Brain pericyte (primary cell): ENCODE measurements around the gene KRT34.
"Not testable (repeated sequence)": the region's sequence is repeated elsewhere in the genome, so short reads cannot be mapped to it uniquely, and the experiment has no call there.

ENCODE experiments used
- DNase-seq: peaks from one replicate; pipeline ENCODE4 v3.0.0-alpha.2; 2012; ENCODE audit warnings: low read depth, low spot score

The KRT34 gene

DNA sequence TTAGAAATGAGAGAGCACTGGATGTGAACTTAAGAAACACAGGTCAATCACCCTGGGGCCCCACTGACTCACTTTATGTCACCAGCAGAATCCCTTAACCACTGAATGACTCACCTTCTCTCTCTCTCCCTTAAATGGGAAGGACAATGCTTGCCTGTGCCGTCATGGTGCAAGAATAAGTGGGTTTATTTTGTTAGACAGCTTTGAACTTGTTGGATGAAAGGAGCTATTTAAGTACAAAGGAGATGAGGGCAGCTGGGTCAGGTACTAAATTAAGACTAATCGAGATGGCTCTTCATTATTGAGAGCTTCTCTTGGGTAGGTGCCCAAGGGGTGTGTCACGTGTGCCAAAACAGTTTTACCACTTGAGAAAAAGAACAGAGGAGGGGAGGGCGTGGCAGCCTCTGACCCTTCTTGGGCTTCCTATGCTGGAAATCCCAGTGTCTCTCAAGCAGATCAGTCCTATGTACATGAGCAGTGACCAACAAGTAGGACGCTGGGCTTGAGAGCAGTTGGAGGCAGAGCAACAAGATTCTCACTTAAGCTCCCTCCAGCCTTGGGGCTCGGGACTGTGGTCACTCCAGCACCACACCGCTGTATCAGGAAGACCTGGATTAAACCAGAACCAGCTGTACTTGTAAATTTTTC, 22.0 kb upstream of the KRT34 start:
- DNase-seq = peak; percentile 22

DNA sequence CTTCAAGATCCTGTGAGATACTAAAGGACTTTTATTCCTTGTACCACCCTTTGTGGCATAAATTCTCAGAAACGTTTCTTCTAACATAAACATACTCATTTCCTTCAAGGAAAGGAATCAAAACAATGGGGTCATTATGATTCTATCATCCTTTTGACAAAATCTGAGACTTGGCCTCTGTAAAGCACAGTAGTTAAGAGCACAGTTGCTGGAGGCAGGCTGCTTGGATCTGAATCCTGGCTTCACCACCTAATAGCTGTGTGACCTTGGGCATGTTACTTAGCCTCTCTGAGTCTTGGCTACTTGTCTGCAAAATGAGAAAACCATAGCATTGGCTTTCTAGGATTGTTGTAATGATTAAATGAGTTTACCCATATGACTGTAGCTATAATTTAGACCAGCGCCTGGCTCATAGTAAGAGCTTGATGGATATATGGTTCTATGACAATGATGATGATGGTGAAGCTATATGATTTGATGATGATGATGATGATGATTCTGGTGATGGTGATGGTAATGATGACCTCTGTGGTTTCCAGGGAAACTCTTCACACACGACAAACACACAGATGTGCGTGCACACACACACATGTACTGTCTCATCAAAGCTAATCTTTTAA, 21.4 kb upstream of the KRT34 start:
- no peak for DNase-seq

DNA sequence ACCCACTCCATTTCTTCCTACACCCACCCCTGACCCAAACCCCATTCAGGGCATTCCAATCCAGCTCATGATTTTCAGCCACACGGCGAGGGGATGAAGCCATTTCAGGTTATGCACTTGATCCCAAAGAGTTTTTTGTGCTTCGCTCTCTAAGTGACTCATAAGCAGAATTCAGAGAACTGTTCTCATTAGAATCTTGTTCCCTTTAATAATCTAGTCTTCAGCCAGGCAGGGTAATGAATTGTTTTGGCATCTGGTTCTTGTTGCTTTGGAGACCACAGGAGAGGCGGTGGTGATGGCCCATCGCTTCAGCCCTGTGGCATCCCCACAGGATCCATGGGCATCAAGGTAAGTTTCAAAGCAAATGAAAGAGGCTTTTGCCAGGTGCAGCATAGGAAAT, 20.1 kb upstream of the KRT34 start:
- no peak for DNase-seq

DNA sequence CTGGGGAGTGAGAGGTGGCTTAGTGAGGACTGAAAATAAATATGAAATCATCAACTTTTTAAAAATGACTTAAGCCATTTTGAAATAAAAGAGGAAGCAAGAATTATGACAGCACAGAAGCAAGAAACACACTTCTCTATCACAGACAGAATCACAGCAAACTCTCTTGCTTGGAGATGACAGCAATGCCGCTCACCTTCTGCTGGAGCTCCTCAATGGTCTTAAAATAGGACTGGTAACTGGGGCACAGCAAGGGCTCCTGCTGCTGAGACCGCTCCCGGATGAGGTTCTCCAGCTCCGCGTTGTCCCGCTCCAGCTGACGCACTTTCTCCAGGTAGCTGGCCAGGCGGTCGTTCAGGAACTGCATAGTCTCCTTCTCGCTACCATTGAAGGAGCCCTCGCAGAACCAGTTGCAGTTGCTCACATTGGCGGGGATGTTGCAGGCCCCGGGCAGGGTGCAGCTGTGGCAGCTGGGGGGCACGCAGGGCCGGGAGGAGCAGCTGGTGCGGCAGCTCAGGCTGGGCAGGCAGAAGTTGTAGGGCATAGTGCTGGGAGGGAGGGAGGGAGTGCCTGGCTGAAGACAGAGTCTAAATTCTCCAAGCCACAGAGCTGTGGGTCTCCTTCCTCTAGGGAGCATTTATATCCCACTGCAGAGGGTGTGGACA, 15.0 kb upstream of the KRT34 start, which contains the start of gene KRT31:
Gene KRT31, minus strand, starts transcription at position 613 of the 665 bp plus-strand sequence. Its CDS starts 69 bp downstream, at position 544.
- DNase-seq = no peak

- DNase-seq = no peak
Observed at GRCh38 chr17:41396340-41396739, 14.2 kb upstream of the KRT34 start.

GRCh38 chr17:41395611-41396010, 13.5 kb upstream of the KRT34 start:
- no peak for DNase-seq

DNA sequence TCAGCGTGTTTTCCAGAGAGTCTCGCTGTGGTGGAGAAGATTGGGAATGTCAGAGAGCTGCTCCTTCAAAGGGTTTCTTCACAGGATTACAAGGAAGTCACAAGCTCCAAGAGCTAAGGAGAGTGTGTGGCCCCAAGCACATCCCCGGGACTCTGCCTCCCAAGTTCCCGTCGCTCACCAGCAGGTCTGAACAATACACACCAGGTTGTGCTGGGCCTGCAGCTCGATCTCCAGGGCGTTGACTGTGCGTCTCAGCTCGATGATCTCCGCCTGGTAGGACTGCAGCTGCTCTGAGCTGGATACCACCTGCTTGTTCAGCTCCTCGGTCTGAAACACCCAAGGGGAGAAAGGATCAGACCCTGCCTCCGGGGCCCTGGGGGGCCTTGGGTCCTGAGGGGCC, 12.9 kb upstream of the KRT34 start:
- DNase-seq = not testable (repeated sequence)

DNA sequence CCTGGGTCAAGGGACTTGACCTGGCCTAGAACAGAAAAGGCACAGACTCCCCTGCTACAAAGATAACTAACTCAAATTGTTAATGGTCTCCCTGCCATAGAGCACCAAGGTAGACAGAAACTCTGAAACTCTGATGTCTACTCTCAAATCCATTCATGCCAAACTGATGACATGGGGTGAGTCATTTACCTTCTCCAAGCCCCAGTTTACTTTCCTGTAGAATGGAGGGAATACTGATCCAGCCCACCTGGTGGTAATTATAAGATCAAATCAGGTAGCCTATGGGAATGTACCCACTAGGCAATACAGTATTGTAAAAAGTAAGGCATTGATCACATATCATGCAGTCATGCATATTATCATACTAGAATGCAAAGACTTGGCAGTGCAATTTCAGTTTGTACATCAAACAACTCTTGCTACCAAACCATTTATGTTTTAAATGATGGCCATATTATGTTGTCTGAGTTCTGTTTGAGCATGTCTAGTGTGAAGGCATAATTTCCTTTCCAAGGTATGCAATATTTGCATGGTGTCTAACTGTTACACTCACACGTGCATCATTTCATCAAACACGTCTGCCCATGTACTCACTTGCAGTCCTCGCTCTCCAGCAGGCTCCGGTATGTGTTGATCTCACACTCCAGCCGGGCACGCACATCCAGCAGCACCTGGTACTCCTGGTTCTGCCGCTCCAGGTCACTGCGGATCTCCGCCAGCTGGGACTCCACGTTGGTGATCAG, 12.3 kb upstream of the KRT34 start:
- no peak for DNase-seq

DNA sequence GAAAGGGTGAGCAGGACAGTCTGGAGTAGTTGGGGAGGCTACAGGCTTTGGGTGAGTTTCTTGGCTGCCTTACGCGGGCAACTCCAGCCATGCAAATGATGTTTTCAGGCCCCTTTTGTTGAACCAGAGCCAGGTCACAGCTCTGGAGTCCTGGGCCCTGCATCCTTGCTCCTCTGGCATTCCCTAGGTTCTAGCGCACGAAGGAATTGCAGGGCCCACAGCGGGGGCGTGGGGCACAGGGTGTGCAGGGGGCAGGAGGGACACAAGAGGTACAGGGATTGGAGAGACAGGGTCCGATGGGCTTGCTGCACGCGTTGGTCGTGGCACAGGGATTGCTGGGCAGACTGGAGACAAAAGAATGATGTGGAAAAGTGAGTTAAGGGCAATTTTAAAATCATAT, 11.7 kb upstream of the KRT34 start:
- no peak for DNase-seq

- no peak for DNase-seq
Observed at GRCh38 chr17:41393294-41393693, 11.2 kb upstream of the KRT34 start.

- DNase-seq = no peak
Observed at GRCh38 chr17:41392278-41392677, 10.2 kb upstream of the KRT34 start.

GRCh38 chr17:41391535-41391934, 9.4 kb upstream of the KRT34 start:
- DNase-seq = no peak

DNA sequence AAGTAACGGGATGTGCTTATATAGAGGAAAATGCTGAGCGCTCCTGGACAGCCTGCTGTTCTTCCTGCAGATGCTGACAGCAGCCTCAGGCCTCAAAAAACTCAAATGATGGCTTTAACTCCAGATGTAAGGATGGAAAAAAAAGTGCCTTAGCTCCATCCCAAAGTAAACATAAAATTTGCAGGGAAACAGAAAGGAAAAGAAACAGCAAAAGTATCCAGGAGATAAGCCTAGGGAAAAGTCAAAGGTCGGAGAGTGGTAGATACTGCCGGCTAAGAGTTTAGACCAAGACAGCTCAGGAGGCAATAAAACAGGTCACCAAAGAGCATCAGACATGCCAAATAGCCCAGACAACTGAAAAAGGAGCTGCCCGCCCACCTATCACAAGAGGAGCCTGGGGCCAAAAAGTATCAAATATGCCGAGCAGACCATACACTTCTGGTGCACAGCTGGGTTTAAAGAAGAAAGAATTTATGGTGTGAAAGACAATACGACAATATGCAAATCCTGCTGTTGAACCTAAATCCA, 8.4 kb upstream of the KRT34 start:
- DNase-seq = no peak

- no peak for DNase-seq
Observed at GRCh38 chr17:41387670-41388069, 5.6 kb upstream of the KRT34 start.

DNA sequence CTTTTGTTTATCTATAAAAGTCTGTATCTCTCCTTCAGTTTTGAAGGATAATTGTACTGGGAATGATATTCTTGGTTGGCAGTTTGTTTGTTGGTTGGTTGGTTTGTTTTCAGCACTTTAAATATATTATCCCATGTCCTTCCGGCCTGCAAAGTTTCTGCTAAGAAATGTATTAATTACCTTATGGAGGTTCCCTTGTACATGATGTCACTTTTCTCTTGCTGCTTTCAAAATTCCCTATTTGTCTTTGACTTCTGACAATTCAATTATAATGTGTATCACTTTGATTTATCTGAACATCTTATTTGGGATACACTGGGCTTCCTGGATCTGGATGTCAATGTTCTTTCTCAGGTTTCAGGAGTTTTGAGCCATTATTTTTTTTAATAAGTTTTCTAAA, 4.1 kb upstream of the KRT34 start:
- DNase-seq = no peak

DNA sequence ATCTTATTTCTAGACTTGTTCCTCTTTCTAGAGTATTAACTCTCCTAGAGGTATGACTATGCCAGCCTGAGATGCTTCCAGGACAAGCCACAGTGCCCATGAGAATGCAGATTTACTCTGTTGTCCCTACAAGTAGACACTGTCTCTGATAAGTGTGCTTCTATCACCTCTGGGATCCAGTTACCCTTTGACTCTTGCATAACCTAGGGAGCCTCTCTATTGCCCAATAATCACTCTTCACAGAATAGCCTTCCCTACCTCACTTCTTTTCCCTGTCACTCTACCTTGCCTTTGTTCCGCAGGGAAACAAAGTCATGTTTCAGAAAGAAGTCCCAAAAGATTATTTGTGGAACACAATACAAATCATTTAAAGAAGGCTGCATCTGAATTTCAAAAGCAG, 1.6 kb upstream of the KRT34 start:
- no peak for DNase-seq

GRCh38 chr17:41382394-41382793, 288 bp upstream of the KRT34 start:
- no peak for DNase-seq

GRCh38 chr17:41380091-41380490, 2.0 kb downstream of the KRT34 start:
- not testable (repeated sequence) for DNase-seq

DNA sequence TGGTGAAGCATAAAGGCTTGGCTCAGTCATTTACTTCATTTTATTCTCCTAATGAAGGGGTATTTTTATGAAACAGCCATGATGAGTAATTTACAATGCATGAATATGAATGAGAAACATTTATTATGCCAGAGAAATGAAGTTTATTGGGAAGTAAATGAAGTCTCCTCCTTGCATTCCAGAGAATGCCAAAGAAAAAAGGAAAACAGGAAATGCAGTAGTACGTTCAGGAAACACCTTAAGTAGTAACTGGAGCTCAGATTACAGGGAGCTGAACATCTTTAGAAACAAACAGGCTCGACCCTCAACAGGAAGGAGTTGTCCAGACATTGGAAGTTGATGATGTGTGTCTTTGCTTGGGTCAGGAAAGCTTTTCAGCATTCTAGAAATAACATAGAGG, 4.6 kb downstream of the KRT34 start:
- DNase-seq = no peak

- no peak for DNase-seq
Observed at GRCh38 chr17:41369713-41370112, 12.4 kb downstream of the KRT34 start, which contains the start of gene KRT33B. Gene KRT33B (minus strand): TSS chr17:41369813. CDS start chr17:41369750, 63 bp downstream.

- no peak for DNase-seq
Observed at GRCh38 chr17:41369023-41369422, 13.1 kb downstream of the KRT34 start.
